GM15510 (cell line): Measurements from ENCODE around the gene CDK19.

Experiments used
- POLR2A ChIP-seq: IDR thresholded peaks from 3 replicates; pipeline ENCODE4 v1.6.1; 2011; ENCODE audit warnings: borderline replicate concordance; ENCODE audit not compliant: insufficient read length; ENCODE audit errors: extremely low read depth

CDK19 gene

GRCh38 chr6:110566346-110567125 is 248.7 kb downstream of the CDK19 start:
- TF ChIP-seq POLR2A = no peak

GRCh38 chr6:110564703-110565421 is 250.4 kb downstream of the CDK19 start:
- no peak for TF ChIP-seq POLR2A

GRCh38 chr6:110563711-110564110 is 251.6 kb downstream of the CDK19 start:
- TF ChIP-seq POLR2A = no peak

GRCh38 chr6:110562316-110562915 is 252.9 kb downstream of the CDK19 start:
- no peak for TF ChIP-seq POLR2A

GRCh38 chr6:110561696-110562095 is 253.6 kb downstream of the CDK19 start:
- no peak for TF ChIP-seq POLR2A

- no peak for TF ChIP-seq POLR2A
Measured at GRCh38 chr6:110561008-110561396, 254.3 kb downstream of the CDK19 start.

- TF ChIP-seq POLR2A = no peak
Measured at GRCh38 chr6:110560239-110561007, 254.8 kb downstream of the CDK19 start.
